ENCODE results near the gene ZBTB17.

DNA sequence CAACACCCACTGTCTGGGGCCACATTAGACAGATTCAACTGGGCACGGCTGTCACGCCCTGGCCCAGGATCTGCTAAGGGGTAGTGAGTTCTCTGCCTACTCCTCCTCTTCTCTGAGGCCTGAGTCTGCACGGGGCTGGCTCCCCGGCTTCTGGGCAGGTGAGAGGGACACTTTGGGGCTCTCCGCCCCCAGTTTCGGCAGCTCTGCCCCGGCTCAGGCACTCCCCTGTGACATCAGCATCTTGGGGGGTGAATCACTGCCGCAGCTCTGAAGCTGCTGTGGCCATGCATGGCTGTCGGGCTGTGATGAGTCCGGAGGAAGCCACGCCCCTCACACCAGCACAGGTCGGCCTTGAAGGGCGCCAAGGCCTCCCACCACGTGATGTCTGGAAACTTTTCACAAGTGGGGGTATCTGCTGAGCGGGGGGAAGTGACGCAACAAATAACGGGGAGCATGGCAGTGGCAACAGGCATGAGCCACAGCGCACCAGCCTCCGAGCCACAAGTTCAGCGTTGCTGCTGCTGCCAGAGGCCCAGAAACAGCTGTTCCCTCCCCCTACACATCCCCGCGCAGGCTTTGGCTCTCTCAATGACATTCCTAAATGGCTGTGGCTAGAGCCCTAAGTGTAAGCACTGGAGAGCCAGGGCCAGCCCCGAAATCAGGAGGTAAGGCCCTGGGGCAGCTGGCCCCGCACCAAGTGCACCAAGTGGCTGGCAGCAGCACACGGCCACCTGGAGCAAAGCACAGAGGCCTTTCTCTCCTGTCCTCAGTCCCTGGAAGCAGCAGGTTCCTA is 26.3 kb downstream of the ZBTB17 start:
- TF ChIP-seq KDM1A (IDR thresholded peaks at IDR 0.05; ENCODE audit: borderline replicate concordance, low read length) (no peak), SRF (IDR thresholded peaks at IDR 0.05; ENCODE audit: low read depth, low read length) (no peak), POLR2A (IDR thresholded peaks at IDR 0.05; ENCODE audit: control extremely low read depth in 1 of 2, low read depth in 2 of 2, low read length in 2 of 2) (no peak), CTCF (IDR thresholded peaks at IDR 0.05; ENCODE audit: control extremely low read depth in 1 of 3, insufficient read depth in 1 of 3, low read depth in 1 of 3, low read length in 3 of 3) (no peak)

All from H1 (cell line).